ENCODE data around the gene SRD5A3.
A peak's percentile ranks its signal among the peaks of the same experiment; 100 is the strongest.

Gene SRD5A3

GRCh38 chr4:55311792-55312488 is 34.1 kb upstream of the SRD5A3 start:
- DNase-seq (ENCODE audit: low spot score) (no peak), ATAC-seq (ENCODE audit: low read depth) (no peak)
- no peaks in the 10 kb centered on the region for H3K9me3 ChIP-seq (ENCODE audit: severe bottlenecking)
- H3K4me1 ChIP-seq (ENCODE audit: insufficient read depth, poor library complexity, severe bottlenecking): no peaks in the 10 kb centered on the region
- no peaks in the 10 kb centered on the region for H3K36me3 ChIP-seq (ENCODE audit: low read depth)
- H3K27ac ChIP-seq (ENCODE audit: poor library complexity, severe bottlenecking): no peak overlapping the region
- H3K4me3 ChIP-seq (ENCODE audit: severe bottlenecking): no peak overlapping the region
- H3K27me3 ChIP-seq (ENCODE audit: insufficient read depth, poor library complexity, severe bottlenecking): no peaks in the 10 kb centered on the region
- no peak for TF ChIP-seq CTCF (IDR thresholded peaks at IDR 0.05; ENCODE audit: poor library complexity, severe bottlenecking)

GRCh38 chr4:55312489-55313101 is 33.4 kb upstream of the SRD5A3 start:
- Histone ChIP-seq H3K9me3 (ENCODE audit: severe bottlenecking) (no peaks in the 10 kb centered on the region), H3K27me3 (ENCODE audit: insufficient read depth, poor library complexity, severe bottlenecking) (no peaks in the 10 kb centered on the region), H3K4me1 (ENCODE audit: insufficient read depth, poor library complexity, severe bottlenecking) (no peaks in the 10 kb centered on the region), H3K4me3 (ENCODE audit: severe bottlenecking) (no peak overlapping the region), H3K27ac (ENCODE audit: poor library complexity, severe bottlenecking) (no peak overlapping the region), H3K36me3 (ENCODE audit: low read depth) (no peaks in the 10 kb centered on the region)
- DNase-seq (ENCODE audit: low spot score): no peak
- ATAC-seq (ENCODE audit: low read depth): 0 out of 3 replicates have a peak, but pooled peaks have one; percentile 53
- peak; percentile 76 for TF ChIP-seq CTCF (IDR thresholded peaks at IDR 0.05; ENCODE audit: poor library complexity, severe bottlenecking)

- no peak for TF ChIP-seq CTCF (IDR thresholded peaks at IDR 0.05; ENCODE audit: poor library complexity, severe bottlenecking)
- Histone ChIP-seq H3K4me3 (ENCODE audit: severe bottlenecking) (no peak overlapping the region), H3K9me3 (ENCODE audit: severe bottlenecking) (no peaks in the 10 kb centered on the region), H3K36me3 (ENCODE audit: low read depth) (no peaks in the 10 kb centered on the region), H3K4me1 (ENCODE audit: insufficient read depth, poor library complexity, severe bottlenecking) (no peaks in the 10 kb centered on the region), H3K27me3 (ENCODE audit: insufficient read depth, poor library complexity, severe bottlenecking) (no peaks in the 10 kb centered on the region), H3K27ac (ENCODE audit: poor library complexity, severe bottlenecking) (no peak overlapping the region)
- ATAC-seq (ENCODE audit: low read depth): no peak
- no peak for DNase-seq (ENCODE audit: low spot score)
Measured at GRCh38 chr4:55314141-55314820, 31.8 kb upstream of the SRD5A3 start.

- ATAC-seq (ENCODE audit: low read depth): no peak
- DNase-seq (ENCODE audit: low spot score): no peak
- Histone ChIP-seq H3K27ac (ENCODE audit: poor library complexity, severe bottlenecking) (no peak overlapping the region), H3K36me3 (ENCODE audit: low read depth) (no peaks in the 10 kb centered on the region), H3K4me1 (ENCODE audit: insufficient read depth, poor library complexity, severe bottlenecking) (no peaks in the 10 kb centered on the region), H3K27me3 (ENCODE audit: insufficient read depth, poor library complexity, severe bottlenecking) (no peaks in the 10 kb centered on the region), H3K9me3 (ENCODE audit: severe bottlenecking) (no peaks in the 10 kb centered on the region), H3K4me3 (ENCODE audit: severe bottlenecking) (no peak overlapping the region)
- TF ChIP-seq CTCF (IDR thresholded peaks at IDR 0.05; ENCODE audit: poor library complexity, severe bottlenecking): no peak
Measured at GRCh38 chr4:55318175-55319129, 27.6 kb upstream of the SRD5A3 start.

Data from RWPE2 (cell line).